ENCODE measurements around the gene PARVA.

Gene PARVA

DNA sequence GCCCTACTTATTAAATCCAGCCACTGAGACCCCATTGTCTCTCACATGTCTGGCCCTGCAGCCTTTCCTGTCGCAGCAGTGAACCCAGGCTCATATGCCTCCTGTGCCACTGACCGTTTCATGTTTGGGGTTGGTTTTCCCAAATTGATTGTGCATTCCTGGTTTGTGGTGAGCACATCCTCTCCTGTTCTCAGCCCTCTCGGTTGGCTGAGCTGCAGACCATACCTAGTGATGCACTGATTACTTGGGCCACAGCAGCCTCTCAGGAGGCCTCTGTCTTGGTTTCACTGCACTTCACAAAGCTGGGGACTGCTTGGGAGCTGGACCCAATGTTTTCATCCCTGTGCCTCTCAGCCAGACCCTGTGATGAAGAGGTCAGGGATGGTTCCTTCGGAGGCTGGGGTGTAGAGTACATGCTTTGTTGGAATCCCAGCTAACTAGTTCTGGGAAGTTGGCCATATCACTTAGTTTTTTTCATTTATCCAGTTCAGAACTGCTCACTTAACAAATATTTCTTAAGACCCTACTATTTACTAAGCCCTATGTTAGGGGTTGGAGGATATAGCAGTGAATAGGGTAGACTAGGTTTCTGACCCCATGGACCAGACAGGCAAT is 30.9 kb downstream of the PARVA start:
- DNase-seq = no peak

DNA sequence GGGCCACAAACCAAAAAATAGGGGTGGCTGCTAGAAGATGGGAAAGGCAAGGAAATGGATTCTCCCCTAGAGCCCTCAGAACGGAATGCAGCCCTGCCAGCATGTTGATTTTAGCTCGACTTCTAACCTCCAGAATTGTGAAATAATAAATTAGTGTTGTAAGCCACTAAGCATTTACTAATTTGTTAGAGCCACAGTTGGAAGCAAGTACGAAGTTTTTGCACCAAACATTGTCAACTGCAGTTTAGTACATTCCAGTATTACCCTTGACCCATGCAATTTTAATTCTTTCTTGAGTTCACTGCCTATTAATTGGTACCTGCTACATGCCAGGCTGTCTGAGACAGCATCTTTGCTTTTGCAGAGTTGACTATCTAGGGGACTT is 32.2 kb downstream of the PARVA start:
- no peak for DNase-seq

DNA sequence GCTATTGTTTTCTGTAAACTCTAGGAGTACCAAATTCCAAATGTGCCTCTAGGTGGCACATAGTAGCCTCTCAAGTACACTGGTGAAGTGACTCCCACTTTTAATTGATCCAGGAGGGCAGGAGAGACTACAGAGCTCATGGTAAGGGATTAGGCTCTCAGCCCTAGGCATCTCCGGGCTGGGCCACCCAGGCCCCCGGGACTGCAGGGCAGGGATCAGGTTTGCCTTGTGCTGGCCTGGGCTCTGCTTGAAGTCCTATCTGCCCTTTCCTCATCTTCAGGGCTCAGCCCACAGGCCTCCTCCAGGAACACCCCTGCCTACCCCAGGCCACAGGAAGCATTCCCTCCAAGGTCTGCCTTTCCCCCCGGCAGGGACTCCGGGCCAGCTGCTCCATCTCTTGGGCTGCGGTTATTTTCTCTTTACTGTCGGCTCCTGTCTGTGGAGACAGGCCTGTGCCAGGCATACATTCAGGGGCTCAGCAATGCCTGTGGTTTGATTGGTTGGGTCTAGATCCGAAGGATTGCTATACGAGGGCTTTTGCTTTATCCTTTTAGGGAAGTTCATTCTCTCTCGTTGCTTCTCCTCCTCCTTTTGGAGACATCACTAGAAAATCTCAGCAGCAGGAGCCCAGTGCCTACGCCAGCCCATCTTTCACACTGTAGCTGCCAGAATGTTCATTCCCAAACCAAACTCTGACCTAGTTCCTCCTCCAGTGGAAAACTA is 32.8 kb downstream of the PARVA start:
- no peak for DNase-seq

DNA sequence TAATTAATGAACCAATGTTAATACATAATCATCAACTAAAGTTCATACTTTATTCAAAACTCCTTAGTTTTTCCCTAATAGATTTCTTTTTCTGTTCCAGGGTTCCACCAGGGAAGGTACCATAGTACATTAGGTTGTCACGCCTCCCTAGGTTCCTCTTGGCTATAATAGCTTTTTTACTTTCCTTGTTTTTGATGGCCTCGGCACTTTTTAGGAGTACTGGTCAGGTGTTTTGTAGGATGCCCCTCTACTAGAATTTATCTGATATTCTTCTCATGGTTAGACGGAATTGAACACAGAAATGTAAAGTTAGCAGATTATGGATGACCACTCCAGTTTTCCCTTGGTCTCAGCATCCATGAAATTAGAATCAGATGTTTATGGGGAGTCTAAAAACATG is 34.0 kb downstream of the PARVA start:
- DNase-seq = no peak

DNA sequence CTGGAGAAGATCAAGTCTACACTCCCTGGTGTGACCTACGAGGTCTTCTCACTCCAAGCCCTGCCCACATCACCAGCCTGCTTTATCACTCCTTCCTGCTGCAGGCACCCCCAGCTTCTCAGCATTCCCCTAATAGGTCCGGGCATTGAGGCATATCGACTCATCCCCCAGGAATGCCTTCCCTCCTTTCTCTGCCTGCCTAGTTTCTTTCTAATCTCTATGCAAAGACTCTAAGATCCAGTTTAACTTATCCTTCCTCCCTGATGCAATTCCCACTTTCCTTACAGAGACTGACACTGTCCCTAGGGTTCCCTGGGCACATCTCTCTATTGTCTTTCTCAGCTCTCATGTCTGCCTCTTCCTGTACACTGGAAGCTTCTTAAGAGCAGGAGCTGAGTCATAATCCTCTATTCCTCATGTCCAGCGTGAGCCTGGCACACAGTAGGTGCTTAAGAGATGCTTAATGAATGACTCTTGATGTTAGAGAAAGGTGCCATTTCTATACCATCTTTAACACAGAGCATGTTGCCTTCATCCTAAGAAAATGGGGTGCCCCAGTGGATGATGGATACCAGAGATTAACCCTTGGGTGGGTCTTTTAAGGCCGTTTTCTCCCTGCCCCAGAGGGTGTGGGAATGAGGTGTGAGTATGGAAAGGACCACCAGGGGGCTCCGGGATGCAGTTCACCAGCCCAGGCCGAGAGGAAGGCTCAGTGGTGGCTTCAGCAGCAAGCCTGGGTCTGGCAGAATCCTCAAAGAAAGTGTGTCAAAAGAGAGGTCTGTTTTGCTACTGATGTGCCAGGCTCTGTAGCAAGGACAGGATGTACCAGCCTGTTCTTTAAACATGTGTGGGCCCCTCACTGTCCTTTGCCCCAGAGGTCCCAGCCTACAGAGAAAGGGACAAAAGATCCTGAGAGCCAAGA is 34.7 kb downstream of the PARVA start:
- no peak for DNase-seq

DNA sequence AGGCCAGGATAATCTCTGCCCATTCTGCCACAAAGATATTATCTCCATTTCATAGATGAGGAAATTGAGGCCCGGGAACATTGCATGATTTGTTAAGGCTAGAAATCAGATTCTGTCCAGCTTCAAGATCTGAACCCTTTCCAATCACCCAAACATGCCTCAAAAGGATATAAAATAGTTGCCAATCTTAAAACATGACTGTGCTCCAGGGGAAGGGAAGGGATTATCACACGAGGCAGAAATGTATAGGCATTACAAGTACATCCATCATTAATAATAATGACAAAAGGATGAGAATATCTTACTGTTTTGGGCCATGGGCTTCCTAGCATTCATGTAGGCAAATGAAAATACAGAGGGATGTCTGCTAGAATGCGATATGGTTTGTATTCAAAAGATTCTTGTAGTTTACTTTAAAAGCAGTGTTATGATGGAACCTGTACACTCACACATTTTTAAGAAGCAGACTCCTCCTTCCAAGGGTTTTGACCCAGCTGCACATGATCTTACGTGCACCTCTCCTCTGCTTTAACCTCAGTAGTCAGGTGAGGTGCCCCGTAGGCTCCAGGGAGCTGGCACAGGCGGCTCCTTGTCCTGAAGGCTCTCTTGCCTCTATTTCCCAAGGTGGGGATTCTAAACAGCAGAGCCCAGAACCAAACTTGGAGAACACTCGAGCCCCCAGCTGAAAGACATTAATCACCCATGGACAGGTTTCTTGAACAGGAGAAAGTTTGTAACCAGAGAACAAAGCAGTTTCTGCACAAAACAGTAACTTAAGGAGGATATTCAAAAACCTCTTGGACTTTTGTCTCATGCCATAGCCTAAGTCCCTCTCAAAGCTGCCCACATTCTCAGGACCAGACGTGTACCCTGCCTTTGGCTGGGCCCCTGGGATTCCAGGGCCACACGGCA is 36.0 kb downstream of the PARVA start:
- no peak for DNase-seq

DNA sequence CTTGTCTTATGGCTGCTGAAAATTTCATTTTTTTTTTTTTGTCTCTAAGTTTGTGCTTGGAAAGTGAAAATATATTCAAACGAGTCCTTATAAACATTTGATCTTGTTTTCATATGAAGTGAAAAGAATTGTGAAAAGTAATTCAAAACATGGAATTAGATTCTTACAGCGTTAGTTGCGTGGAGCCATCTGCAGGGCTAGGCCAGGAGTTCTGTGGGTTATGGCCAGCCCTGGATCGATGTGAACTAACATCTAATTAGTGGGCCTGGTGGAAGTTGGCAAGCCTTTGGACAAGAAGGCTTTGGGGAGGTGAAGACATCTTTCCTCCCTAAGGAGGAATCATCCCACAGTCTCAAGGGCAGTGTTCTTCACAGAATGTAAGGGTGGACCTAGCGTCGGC is 37.2 kb downstream of the PARVA start:
- no peak for DNase-seq

DNA sequence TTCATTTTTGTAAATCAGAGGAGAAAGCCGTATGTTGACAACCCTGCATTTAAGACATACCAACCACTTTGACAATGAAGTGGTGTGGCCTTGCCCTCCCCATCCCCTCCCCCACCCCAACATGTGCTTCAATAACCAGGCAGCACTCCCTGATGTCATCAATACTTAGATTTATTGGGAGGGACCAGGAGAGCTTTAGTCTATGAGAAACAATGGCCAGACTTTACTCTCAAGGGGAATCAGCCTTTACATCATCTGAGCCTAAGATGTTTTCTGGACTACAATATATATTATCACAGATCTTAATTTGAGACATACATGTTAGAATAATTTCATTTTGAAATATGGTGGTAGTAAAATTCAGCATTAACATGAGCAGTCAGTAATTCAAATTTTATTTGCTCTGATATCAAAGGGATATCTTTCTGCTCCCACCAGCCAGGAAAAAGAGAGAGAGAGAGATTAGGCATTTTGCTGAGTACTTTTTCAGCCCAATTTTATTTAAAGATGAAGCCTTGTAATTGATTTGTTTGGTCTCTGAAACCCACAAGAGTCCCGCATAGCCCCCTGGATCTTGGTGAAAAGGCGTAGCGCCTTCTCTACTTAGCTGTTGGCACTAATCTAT is 38.1 kb downstream of the PARVA start:
- DNase-seq = no peak

DNA sequence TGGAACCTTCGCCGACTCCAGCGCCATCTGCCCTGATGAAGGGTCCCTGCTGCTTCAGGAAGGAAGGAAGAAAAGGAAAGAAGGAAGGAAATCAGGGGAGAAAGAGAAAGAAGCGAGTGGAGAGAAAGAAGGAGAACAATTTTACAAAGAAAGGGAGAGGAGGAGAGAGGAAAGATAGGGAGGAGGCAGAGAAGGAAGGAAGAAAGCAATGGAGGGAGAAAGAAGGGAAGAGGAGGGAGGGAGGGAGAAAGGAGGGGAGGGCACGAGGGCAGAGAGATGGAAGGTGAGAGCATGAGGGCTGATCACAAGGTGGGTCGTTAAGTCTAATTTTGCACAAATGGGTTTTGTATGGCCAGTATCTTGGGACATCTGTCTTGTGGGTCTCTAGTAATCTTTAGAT is 39.2 kb downstream of the PARVA start:
- DNase-seq = no peak

DNA sequence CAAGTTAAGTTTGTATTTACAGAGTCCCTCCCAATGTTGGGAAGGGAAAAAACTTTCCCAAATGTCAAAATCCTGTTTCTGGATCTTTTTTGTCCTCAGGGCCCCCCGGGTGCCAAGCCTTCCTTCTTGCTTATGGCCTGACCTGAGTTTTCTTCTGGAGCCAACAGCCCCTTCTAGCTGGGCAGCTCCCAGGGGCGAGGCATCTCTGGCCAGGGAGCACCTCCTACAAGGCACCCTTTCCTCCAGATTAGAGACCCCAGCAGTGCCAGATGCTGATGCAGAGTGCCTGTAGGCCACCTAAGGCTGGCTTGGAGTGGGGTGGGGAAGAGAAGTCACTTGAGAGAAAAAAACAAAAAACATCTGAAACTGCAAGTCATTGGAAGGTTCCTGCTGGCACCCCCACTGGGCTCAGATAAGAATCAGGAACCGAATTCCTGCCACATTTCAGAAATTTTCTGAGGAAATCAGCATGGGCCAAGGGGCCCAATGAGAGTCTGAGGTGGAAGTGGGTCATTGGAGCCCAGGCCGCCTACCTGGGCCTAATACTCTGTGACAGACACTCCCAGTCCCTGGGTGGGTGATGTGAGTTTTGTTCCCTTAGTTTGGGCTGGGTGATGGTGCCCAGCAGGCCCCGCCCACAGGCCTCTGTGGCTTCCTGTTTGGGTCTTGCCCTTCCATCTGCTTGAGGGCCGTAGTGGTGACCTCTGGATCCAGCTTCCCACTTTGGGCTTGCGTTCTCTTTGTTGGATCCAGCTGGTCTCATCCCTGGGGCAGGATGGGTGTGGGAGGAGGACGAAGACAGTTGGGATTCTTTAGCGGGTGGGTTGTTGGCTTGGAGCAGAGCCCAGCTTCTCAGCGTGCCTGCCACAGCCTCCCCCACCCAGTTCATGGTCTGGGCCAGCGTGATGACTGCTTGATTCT is 40.6 kb downstream of the PARVA start:
- no peak for DNase-seq

DNA sequence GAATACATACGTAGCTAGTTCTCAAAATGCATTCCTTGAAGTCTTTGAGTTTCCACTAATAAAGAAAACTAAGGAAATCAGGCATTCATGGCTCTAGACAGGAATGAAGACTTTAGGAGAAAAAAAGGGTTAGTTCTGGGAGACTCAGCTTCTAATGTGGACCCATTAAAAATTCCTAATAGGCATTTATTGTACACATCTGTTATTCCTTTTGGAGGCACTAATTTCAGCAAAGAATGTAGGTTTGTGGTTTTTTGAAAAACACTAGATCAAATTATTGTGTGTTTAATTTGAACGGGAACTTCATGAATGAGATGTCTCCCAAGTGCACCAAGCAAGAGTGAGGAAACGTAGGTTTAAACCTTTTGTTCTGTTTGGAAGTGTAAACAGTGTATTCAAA is 42.7 kb downstream of the PARVA start:
- DNase-seq = no peak

DNA sequence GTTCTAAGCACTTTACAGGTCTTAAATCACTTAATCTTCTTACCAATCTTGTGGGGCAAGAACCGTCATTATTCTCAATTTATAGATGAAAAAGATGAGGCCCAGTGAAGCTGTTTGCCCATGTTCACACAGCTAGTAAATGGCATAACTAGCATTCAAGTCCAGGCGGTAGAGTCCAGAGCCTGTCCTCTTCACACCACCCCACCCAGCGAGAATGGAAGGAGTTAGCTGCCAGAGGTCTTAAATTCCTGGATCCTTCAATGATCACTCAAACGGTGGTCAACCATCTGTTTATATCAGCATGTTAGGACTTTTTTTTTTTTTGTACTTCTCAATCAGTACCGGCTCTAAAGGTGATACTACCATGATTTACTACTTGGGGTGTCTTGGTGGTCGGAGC is 43.3 kb downstream of the PARVA start:
- DNase-seq = no peak

DNA sequence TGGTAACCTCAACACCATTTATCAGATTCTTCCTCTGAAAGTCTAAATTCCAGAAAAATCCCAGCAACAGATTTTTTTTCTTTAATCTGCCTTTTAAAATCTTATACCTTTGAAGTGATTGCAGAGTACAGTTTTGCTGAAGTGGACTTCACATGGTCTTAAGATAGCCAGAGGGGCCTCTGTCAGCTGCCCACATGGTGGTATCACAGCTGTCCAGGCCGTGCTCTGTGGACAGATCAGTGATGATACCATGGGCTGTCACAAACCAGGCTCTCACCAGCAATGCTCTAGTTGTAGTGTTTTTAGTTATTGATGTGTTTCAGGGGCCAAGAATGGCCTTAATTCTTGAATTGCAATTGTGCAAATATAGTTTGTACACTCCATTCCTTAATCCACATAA is 44.0 kb downstream of the PARVA start:
- no peak for DNase-seq

DNA sequence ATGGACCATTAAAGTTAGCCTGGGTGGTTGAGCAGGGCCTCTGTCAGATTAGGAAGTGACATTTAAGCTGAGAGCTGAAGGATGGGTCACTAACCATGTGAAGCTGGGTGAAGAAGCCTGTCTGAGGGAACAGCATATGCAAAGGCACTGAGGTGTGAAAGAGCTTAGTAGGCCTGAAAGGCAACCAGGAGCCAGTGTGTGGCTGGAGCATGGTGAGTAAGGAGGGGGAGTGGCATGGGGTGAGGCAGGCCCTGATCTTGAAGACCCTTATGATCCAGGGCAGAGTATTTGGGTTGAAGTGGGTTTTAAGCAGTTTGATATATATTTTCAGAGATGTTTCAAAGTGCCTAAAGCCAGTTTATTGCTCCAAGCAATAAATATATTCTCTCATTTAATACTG is 48.8 kb downstream of the PARVA start:
- no peak for DNase-seq

DNA sequence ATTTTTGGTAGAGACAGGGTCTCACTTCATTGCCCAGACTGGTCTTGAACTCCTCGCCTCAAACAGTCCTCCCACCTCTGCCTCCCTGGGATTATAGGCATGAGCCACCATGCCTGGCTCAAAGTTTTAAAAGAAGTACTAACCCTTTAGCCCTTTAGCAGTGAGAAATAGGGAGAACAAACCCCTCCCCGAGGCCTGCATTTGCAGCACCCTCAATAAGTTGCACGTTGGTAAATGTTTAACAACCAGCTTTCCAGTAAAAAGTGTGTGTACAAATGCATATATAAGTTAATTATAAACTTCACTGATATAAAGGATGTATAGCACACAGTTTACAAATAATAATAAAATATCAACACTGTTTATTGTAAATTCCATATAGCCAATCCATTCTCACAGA is 51.8 kb downstream of the PARVA start:
- DNase-seq = no peak

DNA sequence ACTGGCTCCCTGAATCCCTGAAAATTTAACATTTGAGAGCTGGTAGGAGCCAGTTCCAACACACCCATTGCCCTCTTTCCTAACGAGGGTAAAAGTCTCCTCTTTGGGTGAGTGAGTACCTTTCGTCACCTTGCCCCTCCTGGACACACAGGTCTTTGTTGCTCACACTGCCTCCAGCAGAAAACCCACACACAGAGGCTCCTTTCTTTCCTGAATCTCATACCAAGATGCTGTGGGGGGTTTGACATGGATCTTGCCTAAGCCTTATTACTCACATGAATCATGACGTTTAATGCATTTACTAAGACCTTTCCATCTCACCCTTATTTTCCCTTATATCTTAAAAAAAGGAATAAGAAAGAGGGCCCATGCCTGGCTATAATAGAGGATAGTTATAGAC is 53.0 kb downstream of the PARVA start:
- DNase-seq = no peak

DNA sequence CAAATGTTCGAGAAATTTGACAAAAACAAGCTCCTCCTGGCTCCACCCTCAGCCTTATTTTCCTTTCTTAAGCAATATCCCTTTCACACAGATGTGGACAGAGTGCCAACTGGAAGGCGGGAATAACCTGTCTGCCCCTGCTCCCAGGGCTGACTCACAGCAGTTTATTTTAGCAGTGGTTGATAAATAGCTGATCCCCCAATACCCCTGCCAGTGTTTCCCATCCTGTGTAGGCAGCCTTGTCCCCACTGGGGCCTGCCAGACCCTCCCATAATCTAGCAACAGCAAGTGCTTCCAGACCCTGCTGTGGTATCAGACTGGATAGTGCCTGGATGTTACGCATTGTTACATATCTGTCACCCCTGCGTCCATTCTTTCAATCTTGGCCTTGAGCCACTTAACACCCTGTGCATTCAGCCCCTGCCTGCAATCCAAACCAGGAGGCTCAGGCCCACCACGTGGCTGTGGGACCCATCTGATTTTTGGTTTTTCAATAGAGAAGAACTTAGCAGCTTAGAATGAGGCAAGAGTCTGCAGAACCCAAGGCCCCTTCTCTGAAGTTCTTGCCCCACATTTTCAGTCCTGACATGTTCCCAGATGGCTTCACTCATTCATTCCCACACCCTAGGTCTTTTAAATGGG is 53.7 kb downstream of the PARVA start:
- DNase-seq = no peak

DNA sequence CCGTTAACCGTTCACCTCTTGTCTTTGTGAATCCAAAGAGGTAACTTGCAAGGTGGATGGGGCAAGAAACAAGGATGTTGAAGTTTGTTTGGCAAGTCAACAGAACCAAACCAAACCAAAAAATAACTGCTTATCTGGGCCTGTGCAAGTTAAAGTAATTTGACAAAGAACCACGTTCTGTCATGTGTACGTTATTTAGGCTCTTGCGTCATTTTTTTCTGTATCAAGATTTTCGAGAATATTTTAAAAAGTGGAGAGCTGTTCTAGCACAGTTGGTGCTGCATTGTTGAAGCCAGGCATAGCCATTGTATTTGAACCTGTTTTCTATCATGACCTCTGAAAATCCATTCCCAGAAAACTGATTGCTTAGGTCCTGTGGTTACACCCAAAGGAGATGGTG is 55.1 kb downstream of the PARVA start:
- no peak for DNase-seq

DNA sequence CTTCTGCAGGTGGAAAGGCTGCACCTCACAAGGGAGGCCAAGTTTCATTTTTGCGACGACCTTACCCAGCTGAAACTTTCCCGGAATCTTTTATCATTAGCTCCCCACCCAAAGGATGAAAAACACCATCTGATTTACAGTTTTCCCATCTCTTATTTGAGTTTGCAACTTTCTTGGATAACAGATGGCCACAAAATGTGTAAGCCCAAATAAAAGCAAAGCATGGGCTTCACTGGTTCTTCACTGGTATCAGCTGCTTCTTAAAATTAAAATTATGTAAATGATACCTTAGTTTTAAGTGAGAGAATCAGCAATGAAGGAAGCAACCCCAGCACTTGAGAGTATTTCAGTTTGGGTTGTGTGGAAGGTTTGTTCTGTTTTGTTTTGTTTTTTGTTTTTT is 55.8 kb downstream of the PARVA start:
- DNase-seq = no peak

DNA sequence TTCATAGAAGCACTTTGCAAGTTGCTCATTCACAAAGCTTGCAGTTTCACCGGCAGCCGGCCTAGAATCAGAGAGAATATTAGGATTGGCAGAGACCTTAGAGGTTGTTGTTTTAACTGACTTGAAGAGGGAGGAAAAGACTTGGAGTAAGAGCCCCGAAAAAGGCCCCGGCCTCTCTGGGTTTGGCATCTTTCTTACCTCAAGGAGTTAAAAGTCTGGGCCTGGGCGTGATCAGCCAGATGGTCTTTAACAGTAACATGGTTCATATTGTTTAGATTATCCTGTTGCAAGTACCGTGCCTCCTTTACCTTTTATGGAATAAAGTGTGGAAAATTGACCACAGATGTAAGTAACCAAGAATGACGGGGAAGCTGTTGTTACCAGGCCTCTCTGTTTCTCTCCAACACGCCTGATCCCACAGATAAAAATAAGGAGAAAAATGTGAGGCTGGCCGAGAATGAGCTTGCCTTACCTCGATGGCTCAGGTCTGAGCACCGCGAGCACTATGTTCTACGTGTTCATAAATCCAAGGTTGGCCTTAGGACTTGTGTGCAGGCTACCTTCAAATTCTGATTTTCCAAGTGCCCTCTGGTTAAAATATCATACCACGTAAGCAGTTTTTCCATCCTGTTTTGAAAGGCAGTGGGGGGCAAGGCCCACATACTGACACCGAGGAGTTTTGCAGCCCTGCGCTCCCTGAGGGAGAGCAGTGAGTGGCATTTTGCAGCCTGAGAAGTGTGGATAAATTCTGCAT is 56.4 kb downstream of the PARVA start:
- DNase-seq = no peak
